ENCODE measurements around the gene TUBA1C. TPM values are rescaled to one million over a fixed set of nuclear protein-coding genes. Genes with fewer than 3 reads are reported as not detected.
"Not testable (repeated sequence)": the region's sequence is repeated elsewhere in the genome, so short reads cannot be mapped to it uniquely, and the experiment has no call there.

Gene TUBA1C
- polyA plus RNA-seq, 2 donors: 299 to 1,124 TPM

DNA sequence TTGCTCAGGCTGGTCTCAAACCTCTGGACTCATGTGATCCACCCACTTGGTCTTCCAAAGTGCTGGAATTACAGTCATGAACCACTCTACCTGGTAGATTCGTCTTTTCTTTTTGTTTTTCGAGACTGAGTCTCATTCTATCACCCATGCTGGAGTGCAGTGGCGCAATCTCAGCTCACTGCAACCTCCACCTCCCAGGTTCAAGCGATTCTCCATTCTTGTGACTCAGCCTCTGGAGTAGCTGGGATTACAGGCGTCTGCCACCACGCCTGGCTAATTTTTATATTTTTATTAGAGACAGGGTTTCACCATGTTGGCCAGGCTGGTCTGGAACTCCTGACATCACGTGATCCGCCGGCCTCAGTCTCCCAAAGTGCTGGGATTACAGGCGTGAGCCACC, 9.4 kb upstream of the TUBA1C start:
- H3K4me1 ChIP-seq (ENCODE audit: control insufficient read depth in 2 of 2, insufficient read depth in 2 of 2, low read length in 1 of 2); H3K4me3 ChIP-seq (ENCODE audit: low read depth in 1 of 2, low read length in 2 of 2); H3K27ac ChIP-seq (ENCODE audit: low read depth in 2 of 2, low read length in 1 of 2); H3K36me3 ChIP-seq (ENCODE audit: control insufficient read depth in 2 of 2, insufficient read depth in 2 of 2, low read length in 1 of 2); H3K9me3 ChIP-seq (ENCODE audit: control insufficient read depth in 2 of 2, insufficient read depth in 1 of 2, low read depth in 1 of 2, low read length in 1 of 2); H3K27me3 ChIP-seq (ENCODE audit: control insufficient read depth in 1 of 2, insufficient read depth in 2 of 2, low read length in 2 of 2): not testable (repeated sequence)
- WGBS, 2 donors: 87 to 89% methylated on average over 10 of the region's 10 CpGs

DNA sequence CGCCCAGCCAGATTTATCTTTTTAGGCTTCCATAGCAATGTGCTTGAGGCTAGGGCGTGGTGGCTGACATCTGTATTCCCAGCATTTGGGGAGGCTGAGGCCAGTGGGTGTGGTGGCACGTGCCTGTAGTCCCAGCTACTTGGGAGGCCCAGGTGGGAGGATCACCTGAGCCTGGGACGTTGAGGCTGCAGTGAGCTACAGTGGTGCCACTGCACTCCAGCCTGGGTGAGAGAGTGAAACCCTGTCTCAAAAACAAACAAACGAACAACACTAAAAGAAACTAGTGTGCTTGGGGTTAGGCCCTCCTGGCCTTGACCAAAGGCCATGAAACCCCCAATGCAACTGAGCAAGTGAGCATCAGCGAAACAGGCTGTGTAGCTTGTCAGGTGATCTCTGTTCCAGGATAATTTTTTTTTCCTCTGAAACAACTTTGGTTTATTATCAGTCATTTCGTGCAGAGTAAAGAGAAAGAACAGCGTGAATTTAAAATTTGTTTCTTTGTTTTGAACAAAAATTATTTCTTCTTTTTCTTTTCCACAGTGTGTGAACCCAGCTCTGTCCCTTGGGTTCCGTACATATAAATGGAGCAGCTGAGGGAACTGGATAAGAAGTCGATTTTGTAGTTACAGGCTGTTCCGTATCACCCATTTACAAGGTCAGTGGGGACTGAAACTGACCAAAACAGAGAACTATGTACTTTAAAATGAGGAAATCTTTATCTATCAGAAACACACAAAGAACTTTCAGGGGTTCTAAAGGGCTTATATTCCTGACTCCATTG, 8.8 kb upstream of the TUBA1C start:
- Histone ChIP-seq H3K27me3 (ENCODE audit: control insufficient read depth in 1 of 2, insufficient read depth in 2 of 2, low read length in 2 of 2) (no peaks in the 10 kb centered on the region), H3K9me3 (ENCODE audit: control insufficient read depth in 2 of 2, insufficient read depth in 1 of 2, low read depth in 1 of 2, low read length in 1 of 2) (no peaks in the 10 kb centered on the region), H3K27ac (ENCODE audit: low read depth in 2 of 2, low read length in 1 of 2) (no peak overlapping the region), H3K4me3 (ENCODE audit: low read depth in 1 of 2, low read length in 2 of 2) (no peak overlapping the region), H3K36me3 (ENCODE audit: control insufficient read depth in 2 of 2, insufficient read depth in 2 of 2, low read length in 1 of 2) (no peaks in the 10 kb centered on the region), H3K4me1 (ENCODE audit: control insufficient read depth in 2 of 2, insufficient read depth in 2 of 2, low read length in 1 of 2) (no peaks in the 10 kb centered on the region)
- 83 to 86% methylated on average over 11 of the region's 11 CpGs for WGBS, 2 donors

- H3K27ac ChIP-seq (ENCODE audit: low read depth in 2 of 2, low read length in 1 of 2); H3K4me3 ChIP-seq (ENCODE audit: low read depth in 1 of 2, low read length in 2 of 2); H3K27me3 ChIP-seq (ENCODE audit: control insufficient read depth in 1 of 2, insufficient read depth in 2 of 2, low read length in 2 of 2); H3K4me1 ChIP-seq (ENCODE audit: control insufficient read depth in 2 of 2, insufficient read depth in 2 of 2, low read length in 1 of 2); H3K36me3 ChIP-seq (ENCODE audit: control insufficient read depth in 2 of 2, insufficient read depth in 2 of 2, low read length in 1 of 2); H3K9me3 ChIP-seq (ENCODE audit: control insufficient read depth in 2 of 2, insufficient read depth in 1 of 2, low read depth in 1 of 2, low read length in 1 of 2): not testable (repeated sequence)
- WGBS, 2 donors: 90 to 92% methylated on average over 10 of the region's 10 CpGs
Observed at GRCh38 chr12:49257508-49258184, 7.2 kb upstream of the TUBA1C start.

DNA sequence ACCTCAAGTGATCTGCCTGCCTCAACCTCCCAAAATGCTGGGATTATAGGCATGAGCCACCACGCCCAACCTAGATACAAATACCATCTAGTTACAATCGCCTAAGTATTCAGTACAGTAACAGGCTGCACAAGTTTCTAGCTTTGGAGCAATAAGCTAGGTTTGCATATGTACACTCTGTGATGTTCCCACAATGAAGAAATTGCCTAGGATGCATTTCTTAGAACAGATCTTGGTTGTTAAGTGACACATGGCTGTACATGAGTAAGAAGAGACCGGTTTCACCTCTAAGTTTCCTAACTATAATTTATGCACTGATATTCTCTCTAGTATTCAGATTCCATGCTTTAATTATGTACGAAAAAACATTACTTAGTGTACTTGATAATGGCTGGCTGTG, 5.4 kb upstream of the TUBA1C start:
- H3K36me3 ChIP-seq (ENCODE audit: control insufficient read depth in 2 of 2, insufficient read depth in 2 of 2, low read length in 1 of 2): no peaks in the 10 kb centered on the region
- WGBS, 2 donors: 79 to 81% methylated on average over 4 of the region's 4 CpGs
- H3K27ac ChIP-seq (ENCODE audit: low read depth in 2 of 2, low read length in 1 of 2): peak overlapping the region; percentile 56 to 71
- H3K4me1 ChIP-seq (ENCODE audit: control insufficient read depth in 2 of 2, insufficient read depth in 2 of 2, low read length in 1 of 2): no peaks in the 10 kb centered on the region
- no peak overlapping the region for H3K4me3 ChIP-seq (ENCODE audit: low read depth in 1 of 2, low read length in 2 of 2)
- no peaks in the 10 kb centered on the region for H3K27me3 ChIP-seq (ENCODE audit: control insufficient read depth in 1 of 2, insufficient read depth in 2 of 2, low read length in 2 of 2)
- no peaks in the 10 kb centered on the region for H3K9me3 ChIP-seq (ENCODE audit: control insufficient read depth in 2 of 2, insufficient read depth in 1 of 2, low read depth in 1 of 2, low read length in 1 of 2)

DNA sequence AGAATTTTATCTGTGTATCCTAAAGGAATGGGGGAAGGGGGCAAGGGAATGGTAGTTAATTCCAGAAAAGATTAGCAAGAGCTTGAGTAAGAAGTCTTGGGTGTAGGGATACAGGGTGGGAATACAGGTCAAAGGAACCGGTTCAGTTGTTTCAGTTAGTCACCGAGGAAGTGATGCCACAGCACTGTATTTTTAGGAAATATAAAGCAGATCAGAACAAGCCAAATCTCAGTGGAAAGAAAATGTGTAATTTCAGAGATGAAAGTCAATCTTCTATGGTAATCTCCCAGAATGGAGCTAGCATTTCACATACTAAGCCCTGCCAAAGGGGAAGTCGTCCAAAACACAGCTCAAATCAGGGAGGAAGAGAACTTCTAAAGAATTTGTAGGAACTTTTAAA, 4.7 kb upstream of the TUBA1C start:
- Histone ChIP-seq H3K27me3 (ENCODE audit: control insufficient read depth in 1 of 2, insufficient read depth in 2 of 2, low read length in 2 of 2) (no peaks in the 10 kb centered on the region), H3K36me3 (ENCODE audit: control insufficient read depth in 2 of 2, insufficient read depth in 2 of 2, low read length in 1 of 2) (no peaks in the 10 kb centered on the region), H3K4me3 (ENCODE audit: low read depth in 1 of 2, low read length in 2 of 2) (no peak overlapping the region), H3K9me3 (ENCODE audit: control insufficient read depth in 2 of 2, insufficient read depth in 1 of 2, low read depth in 1 of 2, low read length in 1 of 2) (no peaks in the 10 kb centered on the region), H3K4me1 (ENCODE audit: control insufficient read depth in 2 of 2, insufficient read depth in 2 of 2, low read length in 1 of 2) (no peaks in the 10 kb centered on the region), H3K27ac (ENCODE audit: low read depth in 2 of 2, low read length in 1 of 2) (peak overlapping the region; percentile 27 to 41)
- 35 to 45% methylated on average over 3 of the region's 3 CpGs for WGBS, 2 donors

DNA sequence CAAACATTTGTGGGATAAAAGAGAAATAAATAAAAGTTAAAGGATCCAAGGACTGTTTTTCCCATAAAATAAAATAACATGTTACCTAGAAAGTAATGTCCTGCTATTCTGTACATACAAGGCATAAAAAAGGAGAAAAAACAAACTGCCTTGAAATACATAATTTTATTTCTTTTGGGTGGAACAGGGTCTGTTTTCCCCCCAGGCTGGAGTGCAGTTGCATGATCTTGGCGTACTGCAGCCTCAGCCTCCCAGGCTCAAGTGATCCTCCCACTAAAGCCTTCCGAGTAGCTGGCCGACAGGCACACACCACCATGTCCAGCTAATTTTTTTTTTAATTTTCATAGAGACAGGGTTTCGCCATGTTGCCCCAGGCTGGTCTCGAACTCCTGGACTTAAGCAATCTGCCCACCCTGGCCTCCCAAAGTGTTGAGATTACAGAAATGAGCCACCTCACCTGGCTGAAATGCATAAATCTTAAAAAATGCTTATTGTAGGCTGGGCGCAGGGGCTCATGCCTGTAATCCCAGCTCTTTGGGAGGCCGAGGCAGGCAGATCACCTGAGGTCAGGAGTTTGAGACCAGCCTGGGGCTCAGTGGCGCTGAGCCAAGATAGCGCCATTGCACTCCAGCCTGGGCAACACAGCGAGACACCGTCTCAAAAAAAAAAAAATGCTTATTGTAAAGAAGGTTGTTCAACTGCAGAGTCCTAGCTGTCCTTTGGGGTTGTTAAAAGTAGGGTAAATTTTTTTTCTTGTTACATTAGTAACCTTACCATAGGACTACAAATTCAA, 4.1 kb upstream of the TUBA1C start:
- Histone ChIP-seq H3K4me3 (ENCODE audit: low read depth in 1 of 2, low read length in 2 of 2) (no peak overlapping the region), H3K4me1 (ENCODE audit: control insufficient read depth in 2 of 2, insufficient read depth in 2 of 2, low read length in 1 of 2) (no peaks in the 10 kb centered on the region), H3K27me3 (ENCODE audit: control insufficient read depth in 1 of 2, insufficient read depth in 2 of 2, low read length in 2 of 2) (no peaks in the 10 kb centered on the region), H3K27ac (ENCODE audit: low read depth in 2 of 2, low read length in 1 of 2) (no peak overlapping the region), H3K36me3 (ENCODE audit: control insufficient read depth in 2 of 2, insufficient read depth in 2 of 2, low read length in 1 of 2) (no peaks in the 10 kb centered on the region), H3K9me3 (ENCODE audit: control insufficient read depth in 2 of 2, insufficient read depth in 1 of 2, low read depth in 1 of 2, low read length in 1 of 2) (no peaks in the 10 kb centered on the region)
- 84 to 85% methylated on average over 11 of the region's 11 CpGs for WGBS, 2 donors

- 86 to 92% methylated on average over 2 of the region's 2 CpGs for WGBS, 2 donors
- H3K4me3 ChIP-seq (ENCODE audit: low read depth in 1 of 2, low read length in 2 of 2): no peak overlapping the region
- H3K27me3 ChIP-seq (ENCODE audit: control insufficient read depth in 1 of 2, insufficient read depth in 2 of 2, low read length in 2 of 2): no peaks in the 10 kb centered on the region
- H3K36me3 ChIP-seq (ENCODE audit: control insufficient read depth in 2 of 2, insufficient read depth in 2 of 2, low read length in 1 of 2): no peaks in the 10 kb centered on the region
- H3K4me1 ChIP-seq (ENCODE audit: control insufficient read depth in 2 of 2, insufficient read depth in 2 of 2, low read length in 1 of 2): peaks cover 0 to 3% of the 10 kb centered on the region in 2 donors
- no peak overlapping the region for H3K27ac ChIP-seq (ENCODE audit: low read depth in 2 of 2, low read length in 1 of 2)
- no peaks in the 10 kb centered on the region for H3K9me3 ChIP-seq (ENCODE audit: control insufficient read depth in 2 of 2, insufficient read depth in 1 of 2, low read depth in 1 of 2, low read length in 1 of 2)
Observed at GRCh38 chr12:49261721-49262120, 3.2 kb upstream of the TUBA1C start.

GRCh38 chr12:49263400-49263763, 1.5 kb upstream of the TUBA1C start:
- 84 to 91% methylated on average over 5 of the region's 5 CpGs for WGBS, 2 donors
- no peak overlapping the region for H3K4me3 ChIP-seq (ENCODE audit: low read depth in 1 of 2, low read length in 2 of 2)
- H3K27ac ChIP-seq (ENCODE audit: low read depth in 2 of 2, low read length in 1 of 2): no peak overlapping the region
- no peaks in the 10 kb centered on the region for H3K27me3 ChIP-seq (ENCODE audit: control insufficient read depth in 1 of 2, insufficient read depth in 2 of 2, low read length in 2 of 2)
- H3K4me1 ChIP-seq (ENCODE audit: control insufficient read depth in 2 of 2, insufficient read depth in 2 of 2, low read length in 1 of 2): peaks cover 0 to 3% of the 10 kb centered on the region in 2 donors
- H3K9me3 ChIP-seq (ENCODE audit: control insufficient read depth in 2 of 2, insufficient read depth in 1 of 2, low read depth in 1 of 2, low read length in 1 of 2): no peaks in the 10 kb centered on the region
- no peaks in the 10 kb centered on the region for H3K36me3 ChIP-seq (ENCODE audit: control insufficient read depth in 2 of 2, insufficient read depth in 2 of 2, low read length in 1 of 2)

- H3K4me3 ChIP-seq (ENCODE audit: low read depth in 1 of 2, low read length in 2 of 2): peak overlapping the region; percentile 89 to 90
- H3K36me3 ChIP-seq (ENCODE audit: control insufficient read depth in 2 of 2, insufficient read depth in 2 of 2, low read length in 1 of 2): peaks cover 0 to 2% of the 10 kb centered on the region in 2 donors
- no peaks in the 10 kb centered on the region for H3K27me3 ChIP-seq (ENCODE audit: control insufficient read depth in 1 of 2, insufficient read depth in 2 of 2, low read length in 2 of 2)
- no peaks in the 10 kb centered on the region for H3K9me3 ChIP-seq (ENCODE audit: control insufficient read depth in 2 of 2, insufficient read depth in 1 of 2, low read depth in 1 of 2, low read length in 1 of 2)
- H3K27ac ChIP-seq (ENCODE audit: low read depth in 2 of 2, low read length in 1 of 2): peak overlapping the region; percentile 100
- 0 to 1% methylated on average over 14 to 35 of the region's 35 CpGs for WGBS, 2 donors
- H3K4me1 ChIP-seq (ENCODE audit: control insufficient read depth in 2 of 2, insufficient read depth in 2 of 2, low read length in 1 of 2): peaks cover 0 to 6% of the 10 kb centered on the region in 2 donors
Observed at GRCh38 chr12:49264466-49264872, 413 bp upstream of the TUBA1C start.
